NCI-H82 treated with DMSO at 0.1 percent for 48 hours (cell line): ENCODE measurements around the gene SPSB3.

Experiments used
- DNase-seq: peaks from one replicate; lab custom pipeline; 2025; ENCODE audit not compliant: unreplicated experiment; lab: John Stamatoyannopoulos, UW

The SPSB3 gene

GRCh38 chr16:1790261-1790610 lies 7.9 kb upstream of the SPSB3 start:
- no peak for DNase-seq

DNA sequence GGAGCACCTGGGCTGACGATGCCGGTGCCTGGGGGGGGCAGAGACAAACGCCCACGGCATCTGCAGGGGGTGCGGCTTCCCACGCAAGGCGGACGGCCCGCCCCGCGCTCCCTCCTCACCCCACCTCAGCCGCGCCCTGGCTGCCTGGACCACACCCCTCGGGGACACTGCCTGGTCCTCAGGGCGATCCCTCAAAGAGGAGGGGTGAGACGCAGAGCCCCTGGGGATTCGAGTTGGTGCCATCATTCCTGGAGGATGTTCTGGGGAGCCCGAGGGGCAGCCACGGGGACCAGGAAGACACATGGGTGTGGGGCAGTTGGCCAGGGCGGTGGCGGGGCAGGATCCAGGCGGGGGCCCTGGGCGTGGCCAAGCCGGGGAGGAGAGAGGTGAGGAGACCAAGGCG lies 7.3 kb upstream of the SPSB3 start:
- no peak for DNase-seq

DNA sequence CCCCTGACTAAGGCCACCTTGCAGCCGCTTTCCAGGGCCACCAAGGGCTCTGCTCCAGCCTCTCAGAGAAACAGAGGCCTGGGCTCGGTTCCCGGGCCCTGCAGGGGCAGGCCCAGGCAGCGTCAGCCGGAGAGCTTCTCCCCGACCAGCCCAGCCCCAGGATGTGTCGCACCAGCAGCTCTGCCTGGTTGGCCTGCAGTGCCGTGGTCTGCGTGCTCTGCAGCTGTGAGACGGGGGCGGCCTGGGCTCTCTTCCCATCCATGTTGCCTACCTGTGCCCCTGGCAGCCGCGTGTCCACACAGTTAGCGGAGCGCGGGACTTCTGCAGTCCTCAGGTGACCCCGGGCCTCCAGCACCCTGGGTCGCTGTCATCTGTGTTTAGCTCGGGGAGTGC lies 6.3 kb upstream of the SPSB3 start:
- no peak for DNase-seq

DNA sequence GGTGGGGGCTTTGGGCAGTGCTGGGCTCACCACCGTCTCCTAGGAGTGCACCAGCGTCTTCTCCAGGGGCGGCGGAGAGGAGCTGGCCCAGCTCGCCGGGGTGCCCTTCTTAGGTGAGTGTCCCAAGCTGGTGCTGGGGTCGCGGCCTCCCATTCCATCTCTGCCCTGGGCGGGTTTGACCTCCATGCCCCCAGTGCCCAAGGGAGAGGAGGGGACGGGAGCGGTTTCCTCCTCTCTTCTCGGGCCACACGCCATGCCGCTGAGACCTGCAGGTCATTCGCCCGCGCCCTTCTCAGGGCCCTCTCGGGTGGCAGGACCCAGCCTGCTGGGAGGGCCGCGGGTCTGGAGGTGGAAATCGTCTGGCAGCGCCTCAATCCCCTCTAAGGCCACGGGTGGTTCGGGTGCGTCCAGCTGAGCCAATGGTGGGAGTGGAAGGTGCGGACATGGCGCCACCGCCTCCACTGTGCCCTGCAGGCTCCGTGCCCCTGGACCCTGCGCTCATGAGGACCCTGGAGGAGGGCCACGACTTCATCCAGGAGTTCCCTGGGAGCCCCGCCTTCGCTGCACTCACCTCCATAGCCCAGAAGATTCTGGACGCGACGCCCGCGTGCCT lies 5.8 kb upstream of the SPSB3 start:
- DNase-seq: no peak

DNA sequence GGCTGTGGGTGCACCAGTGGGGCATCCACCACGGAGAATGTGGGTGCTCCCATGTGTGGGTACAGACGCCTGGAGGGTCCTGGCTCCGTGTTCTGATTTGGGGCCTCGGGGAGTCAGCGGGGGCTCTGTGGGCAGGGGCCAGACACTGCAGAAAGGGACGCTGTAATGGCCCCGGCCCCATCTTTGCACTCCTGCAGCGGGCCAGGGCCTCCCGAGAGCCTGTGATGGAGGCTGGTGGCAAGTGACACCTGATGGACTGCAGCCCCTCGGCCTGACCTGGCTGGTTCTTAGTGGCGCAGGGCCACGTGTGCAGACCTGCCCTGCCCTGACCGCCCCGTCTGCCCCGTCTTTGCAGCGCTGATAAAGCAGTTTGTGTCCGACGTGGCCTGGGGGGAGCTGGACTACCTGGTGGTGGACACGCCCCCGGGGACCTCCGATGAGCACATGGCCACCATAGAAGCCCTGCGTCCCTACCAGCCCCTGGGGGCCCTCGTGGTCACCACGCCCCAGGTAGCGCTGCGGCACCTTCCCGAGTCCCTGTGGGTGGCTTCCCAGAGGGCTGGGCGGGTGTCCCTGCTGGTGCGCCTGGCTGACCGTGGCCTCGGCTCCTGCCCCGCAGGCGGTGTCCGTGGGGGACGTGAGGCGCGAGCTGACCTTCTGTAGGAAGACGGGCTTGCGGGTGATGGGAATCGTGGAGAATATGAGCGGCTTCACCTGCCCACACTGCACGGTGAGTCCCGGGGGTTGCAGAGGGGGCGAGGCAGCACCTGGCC lies 5.1 kb upstream of the SPSB3 start:
- DNase-seq: no peak

DNA sequence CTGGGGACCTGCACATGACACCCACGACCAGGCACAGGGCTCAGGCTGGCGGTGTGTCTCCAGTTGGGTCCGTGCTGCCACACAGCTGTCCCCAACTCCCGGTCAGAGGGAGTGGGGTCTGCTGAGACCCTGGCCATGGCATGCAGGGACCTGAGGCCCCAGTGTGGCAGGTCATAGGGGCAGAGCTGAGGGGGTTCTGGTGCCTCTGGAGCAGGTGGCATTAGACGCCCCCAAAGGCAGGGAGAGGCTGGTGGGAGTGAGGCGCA lies 4.6 kb upstream of the SPSB3 start:
- no peak for DNase-seq

GRCh38 chr16:1786242-1787055 lies 4.1 kb upstream of the SPSB3 start:
- DNase-seq: no peak

- DNase-seq: no peak
Measured at GRCh38 chr16:1785846-1786170, 3.4 kb upstream of the SPSB3 start.

- no peak for DNase-seq
Measured at GRCh38 chr16:1784977-1785845, 2.8 kb upstream of the SPSB3 start.

DNA sequence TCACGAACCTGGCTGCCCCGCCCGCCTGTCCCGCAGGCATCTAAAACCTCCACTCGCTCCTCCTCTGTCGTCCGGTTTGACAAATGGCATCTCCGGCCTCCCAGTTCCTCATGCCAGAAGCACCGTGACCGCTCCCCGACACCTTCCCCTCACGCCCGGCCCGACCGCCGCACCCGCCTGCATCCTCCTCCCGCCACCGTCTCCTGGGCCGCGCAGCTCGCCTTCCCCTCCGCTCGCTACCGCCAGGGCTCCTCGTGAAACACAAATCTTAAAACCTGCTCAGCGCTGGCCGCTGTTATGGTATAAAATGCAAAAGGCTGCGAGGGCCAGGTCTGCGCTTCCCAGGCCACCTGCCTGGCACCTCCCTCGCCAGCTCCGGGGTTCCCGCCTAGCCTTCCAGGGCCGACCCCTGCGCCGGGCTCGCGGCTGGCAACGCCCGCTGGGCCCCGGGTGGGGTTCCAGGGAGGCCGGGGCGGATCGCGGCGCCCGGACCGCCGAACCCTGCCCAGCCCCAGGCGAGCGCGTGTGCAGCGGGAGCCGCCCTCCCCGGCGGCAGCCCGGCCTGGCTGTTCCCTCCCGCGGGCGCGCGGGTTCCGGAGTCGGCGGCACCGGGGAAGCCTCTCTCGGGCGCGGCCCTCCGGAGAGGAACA lies 488 bp downstream of the SPSB3 start:
- DNase-seq: no peak

- DNase-seq: no peak
Measured at GRCh38 chr16:1781254-1781653, 1.1 kb downstream of the SPSB3 start.

- no peak for DNase-seq
Measured at GRCh38 chr16:1780677-1781072, 1.7 kb downstream of the SPSB3 start.

DNA sequence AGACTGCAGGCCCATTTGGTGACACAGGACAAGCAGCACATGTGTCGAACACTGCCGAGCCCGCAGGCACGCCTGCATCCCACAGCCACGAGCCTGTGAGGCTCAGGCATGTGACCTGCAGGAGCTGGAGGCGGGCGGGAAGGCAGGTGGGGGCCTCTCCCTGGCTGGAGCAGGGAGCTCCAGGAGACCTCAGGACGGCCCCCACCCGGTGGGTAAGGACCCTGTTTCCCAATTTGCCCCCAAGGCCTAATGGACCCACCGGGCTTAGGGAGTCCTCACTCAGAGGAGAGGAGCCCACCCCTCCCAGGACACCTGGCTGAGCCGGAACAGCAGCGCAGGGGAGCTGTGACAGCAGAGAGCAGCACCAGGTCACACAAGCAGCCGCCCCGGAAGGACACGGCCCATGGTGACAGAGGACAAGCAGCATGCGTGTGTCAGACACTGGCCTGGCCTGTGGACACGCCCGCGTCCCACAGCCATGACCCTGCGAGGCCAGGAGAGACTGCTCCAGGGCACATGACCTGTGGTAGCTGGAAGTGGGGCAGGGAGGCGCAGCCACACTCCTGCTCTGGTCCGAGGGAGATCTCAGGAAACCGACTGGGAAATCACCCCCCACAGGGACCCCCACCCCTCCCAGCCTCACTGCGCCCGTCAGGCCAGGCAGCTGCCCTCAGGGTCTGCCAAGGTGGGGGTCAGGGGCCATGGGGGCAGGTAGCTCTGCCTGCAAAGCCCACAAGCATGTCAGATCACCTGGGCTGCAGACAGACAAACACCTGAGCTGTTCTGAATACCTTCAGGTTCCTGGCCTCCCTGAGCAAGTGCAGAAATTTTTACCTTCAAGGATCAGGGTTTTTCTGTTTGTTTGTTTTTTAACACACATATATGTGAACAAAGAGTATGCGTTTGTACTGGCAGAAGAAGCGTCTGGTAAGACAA lies 2.4 kb downstream of the SPSB3 start:
- no peak for DNase-seq

DNA sequence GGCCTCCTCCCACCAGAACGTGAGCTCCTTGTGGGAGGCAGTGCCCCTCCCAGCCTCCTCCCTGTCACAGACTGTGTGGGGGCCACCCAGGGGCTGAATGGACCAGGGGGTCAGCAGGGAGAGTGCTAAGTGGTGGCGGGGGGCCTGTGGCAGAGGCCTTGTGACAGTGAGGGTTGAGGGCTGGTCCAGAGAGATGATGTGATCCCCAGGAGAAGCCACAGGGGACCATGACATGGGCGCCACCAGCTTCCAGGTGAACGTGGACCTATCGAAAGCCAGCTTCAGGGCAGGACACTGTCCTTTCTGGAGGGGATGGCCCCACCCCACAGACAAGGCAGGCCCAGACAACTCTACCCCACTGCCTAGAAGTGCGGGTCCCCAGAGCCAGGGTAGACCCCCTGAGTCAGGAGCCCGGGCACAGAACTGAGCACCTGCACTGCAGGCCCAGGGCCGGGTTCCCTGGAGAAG lies 3.1 kb downstream of the SPSB3 start:
- no peak for DNase-seq

GRCh38 chr16:1778200-1779179 lies 3.9 kb downstream of the SPSB3 start:
- no peak for DNase-seq

GRCh38 chr16:1777375-1778199 lies 4.8 kb downstream of the SPSB3 start:
- DNase-seq: no peak

DNA sequence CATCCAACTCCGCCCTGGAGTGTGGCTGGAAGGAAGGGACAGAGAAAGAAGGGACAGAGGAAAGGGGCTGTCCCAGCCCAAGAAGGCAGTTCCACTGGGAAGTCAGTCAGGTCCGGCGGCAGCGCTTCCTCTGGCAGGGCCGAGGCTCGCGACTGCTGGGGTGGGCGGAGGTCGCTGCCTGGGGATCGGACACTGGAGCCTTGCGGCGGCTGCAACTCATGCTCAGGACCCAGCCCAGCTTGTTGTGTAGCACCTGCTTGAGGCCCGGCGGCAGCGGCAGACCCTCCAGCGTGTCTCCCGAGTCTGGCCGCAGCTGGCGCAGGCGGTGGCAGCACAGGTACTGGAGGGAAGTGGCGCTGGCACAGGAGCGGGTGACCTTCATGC lies 5.4 kb downstream of the SPSB3 start:
- DNase-seq: no peak

- DNase-seq: no peak
Measured at GRCh38 chr16:1776672-1776955, 5.8 kb downstream of the SPSB3 start.
